Measurements from ENCODE around the gene PSMG1.
A peak's percentile ranks its signal among the peaks of the same experiment; 100 is the strongest.

The PSMG1 gene

GRCh38 chr21:39153842-39154241 is 29.4 kb downstream of the PSMG1 start:
- DNase-seq = no peak

- no peak for DNase-seq
Observed at GRCh38 chr21:39153373-39153772, 29.9 kb downstream of the PSMG1 start.

DNA sequence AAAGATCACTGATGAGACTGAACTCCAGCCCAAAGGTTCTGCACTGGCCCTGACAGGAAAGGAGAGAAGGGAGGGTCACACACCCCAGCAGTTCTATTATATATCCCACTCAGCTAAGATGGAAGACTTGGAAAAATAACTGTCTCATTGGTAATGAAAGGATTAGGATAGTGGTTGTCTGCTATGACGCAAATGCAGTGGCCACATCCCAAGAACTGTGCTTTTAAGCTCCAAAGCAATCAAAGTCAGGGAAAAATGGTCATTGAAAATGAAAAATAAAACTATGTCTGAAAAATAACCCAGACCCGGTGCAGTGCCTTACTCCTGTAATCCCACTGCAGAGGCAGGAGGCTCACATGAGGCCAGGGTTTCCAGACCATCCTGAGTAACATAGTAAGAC is 31.0 kb downstream of the PSMG1 start:
- no peak for DNase-seq

- peak; percentile 22 for DNase-seq
Observed at GRCh38 chr21:39150877-39151276, 32.4 kb downstream of the PSMG1 start.

GRCh38 chr21:39150316-39150715 is 32.9 kb downstream of the PSMG1 start:
- DNase-seq = no peak

GRCh38 chr21:39149882-39150281 is 33.4 kb downstream of the PSMG1 start:
- no peak for DNase-seq

GRCh38 chr21:39148975-39149374 is 34.3 kb downstream of the PSMG1 start:
- DNase-seq = no peak

DNA sequence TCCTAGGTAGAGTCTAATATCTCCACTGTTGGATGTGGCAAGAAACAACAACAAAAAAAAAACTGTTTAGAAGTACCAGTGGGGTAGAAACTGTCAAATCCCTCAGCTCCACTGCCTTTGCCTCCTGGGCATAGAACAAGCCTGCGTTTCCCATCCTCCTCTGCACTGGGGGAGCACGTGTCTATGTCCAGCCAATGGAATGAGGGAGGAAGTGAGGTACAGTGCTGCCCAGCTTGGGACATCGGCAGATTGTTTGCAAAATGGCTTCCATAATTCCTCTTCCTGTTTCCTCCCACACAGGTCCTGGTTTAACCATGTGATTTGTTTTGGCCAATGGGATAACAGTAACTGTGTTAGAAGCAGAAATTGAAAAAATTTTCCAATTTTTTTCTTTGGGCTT is 39.1 kb downstream of the PSMG1 start:
- no peak for DNase-seq

DNA sequence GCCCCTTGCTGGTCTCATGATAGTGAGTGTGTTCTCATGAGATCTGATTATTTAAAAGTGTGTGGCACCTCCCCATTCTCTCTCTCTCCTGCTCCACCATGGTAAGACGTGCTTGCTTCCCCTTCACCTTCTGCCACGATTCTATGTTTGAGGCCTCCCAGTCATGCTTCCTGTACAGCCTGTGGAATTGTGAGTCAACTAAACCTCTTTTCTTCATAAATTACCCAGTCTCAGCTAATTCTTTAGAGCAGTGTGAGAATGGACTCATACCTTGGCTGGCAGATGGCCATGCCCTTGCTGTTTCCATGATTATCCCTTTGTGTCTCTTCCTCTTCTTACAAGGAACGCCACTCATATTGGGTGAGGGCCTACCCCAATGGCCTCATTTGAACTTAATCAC is 40.3 kb downstream of the PSMG1 start:
- no peak for DNase-seq

GRCh38 chr21:39141502-39141901 is 41.7 kb downstream of the PSMG1 start:
- no peak for DNase-seq

DNA sequence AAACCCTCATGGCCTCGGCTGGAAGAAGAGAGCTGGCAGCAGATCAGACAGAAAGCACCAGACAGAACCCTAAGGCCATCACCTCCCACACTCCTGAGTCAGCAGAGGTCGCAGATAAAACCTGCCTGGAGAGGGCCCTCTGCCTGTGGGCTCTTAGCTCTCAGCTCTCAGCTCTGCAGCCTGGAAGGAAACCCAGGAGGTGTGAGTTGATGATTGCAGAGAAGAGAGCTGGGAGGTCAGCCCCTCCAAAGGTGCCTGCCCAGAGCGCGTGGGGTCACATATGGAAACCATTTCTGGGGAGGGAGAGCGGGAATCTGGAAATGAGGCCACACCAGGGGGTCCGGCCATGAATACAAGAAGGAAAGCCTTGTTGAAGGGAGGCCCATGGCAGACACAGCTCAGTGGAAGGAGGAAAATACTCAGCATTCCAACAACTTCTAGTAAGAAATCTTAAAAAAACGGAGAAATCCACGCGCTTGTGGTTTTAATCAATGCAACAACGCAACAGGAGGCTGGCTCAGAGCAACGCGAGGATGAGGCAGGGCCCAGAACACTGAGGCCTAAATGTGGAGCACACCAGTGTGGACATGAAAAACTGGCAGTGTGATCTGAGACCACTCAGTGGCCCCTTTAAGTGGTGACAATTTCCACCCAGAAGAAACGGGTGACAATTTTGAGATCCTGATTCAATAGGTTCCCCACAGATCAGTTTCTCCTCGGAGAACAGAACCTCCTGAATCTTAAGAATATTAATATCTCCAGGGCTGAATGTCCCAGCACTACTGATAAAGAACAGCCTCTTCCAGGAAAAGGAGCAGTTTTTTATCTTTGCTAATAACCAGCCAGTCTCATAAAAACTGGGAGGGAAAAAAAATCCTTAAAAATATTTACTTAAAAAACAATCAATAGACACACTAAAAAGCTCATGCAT is 45.7 kb downstream of the PSMG1 start:
- peak; percentile 8 for DNase-seq

- DNase-seq = no peak
Observed at GRCh38 chr21:39136711-39137110, 46.5 kb downstream of the PSMG1 start.

GRCh38 chr21:39136138-39136537 is 47.1 kb downstream of the PSMG1 start:
- DNase-seq = peak; percentile 36

GRCh38 chr21:39134288-39134810 is 48.9 kb downstream of the PSMG1 start:
- DNase-seq = no peak

DNA sequence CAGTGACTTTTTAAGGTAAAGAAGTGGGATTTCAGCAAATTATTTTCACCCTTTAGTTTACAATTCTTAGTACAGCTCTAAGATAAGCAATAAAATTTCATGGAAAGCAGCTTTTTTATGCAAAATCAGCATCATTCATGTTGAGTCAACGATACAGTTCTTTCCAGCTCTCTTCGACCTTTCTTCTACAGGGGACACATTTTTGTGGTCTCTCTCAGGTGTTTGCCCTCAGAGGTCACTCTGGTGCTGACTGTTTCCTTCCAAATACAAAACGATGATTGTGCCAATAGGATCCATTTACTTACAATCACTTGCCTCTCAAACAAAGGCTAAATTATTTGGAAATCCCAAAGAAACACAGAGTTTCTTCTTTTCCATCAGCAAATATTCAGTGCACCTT is 51.0 kb downstream of the PSMG1 start:
- no peak for DNase-seq

DNA sequence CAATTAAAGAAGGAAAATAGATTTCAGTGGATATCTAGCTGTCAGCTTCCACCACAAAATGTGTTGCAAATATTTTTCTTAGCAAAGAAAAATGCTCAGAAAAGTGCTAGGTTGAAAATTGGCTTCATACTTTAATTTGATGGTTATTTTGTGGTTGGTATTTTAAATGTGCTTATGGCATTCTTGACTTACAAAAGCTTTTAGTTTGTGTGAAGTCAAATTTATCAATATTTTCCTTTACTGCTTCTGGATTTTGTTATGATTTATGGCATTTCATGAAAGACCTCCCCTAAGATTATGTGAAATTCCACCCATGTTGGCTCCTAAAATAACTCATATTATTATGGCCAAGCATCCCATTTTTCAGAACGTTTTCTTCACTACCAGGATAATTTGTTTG is 51.5 kb downstream of the PSMG1 start:
- no peak for DNase-seq

DNA sequence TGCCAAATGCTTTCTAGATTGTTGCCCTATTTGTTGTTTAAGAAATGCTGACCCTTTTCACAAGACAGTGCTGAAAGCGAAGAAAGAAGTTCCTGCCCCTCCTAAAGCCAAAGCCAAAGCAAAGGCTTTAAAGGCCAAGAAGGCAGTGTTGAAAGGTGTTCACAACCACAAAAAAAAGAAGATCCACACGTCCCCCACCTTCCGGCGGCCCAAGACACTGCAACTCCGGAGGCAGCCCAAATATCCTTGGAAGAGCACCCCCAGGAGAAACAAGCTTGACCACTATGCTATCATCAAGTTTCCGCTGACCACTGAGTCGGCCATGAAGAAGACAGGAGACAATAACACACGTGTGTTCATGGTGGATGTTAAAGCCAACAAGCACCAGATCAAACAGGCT is 55.7 kb downstream of the PSMG1 start:
- DNase-seq = no peak

GRCh38 chr21:39126486-39126806 is 56.8 kb downstream of the PSMG1 start:
- DNase-seq = no peak

DNA sequence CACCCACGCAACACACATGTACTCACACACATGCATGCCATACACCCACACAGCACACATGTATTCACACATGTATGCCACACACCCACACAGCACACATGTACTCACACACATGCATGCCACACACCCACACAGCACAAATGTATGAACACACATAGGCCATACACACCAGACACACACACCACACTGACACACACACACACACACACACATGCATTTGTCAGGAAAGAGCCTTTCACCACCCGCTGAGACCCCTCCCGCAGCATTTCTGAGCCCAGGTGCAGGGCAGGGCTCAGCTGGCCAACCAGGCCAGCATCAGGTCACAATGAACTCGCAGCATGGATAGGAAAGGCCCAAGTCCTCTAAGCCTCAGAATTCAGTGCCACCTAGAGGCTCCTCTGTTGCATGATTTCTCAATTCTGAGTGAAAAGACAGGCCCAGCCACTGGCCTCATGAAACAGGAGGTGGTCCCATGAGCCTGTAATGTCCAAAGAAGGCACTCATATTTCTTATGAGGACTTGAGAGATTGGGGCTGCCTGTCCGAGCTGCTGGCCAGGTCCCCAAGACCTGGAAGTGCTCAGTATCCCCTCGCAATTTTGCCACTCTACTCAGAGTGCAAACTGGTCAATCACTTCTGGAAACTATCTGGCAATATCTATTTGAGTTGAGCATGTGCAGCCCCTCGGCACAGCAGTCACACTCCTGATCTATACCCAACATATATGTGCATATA is 57.3 kb downstream of the PSMG1 start:
- peak; percentile 77 for DNase-seq

All from inflammatory macrophage treated with lipopolysaccharide for 4 hours (primary cell).